Endodermal cell (in vitro differentiated cells): ENCODE data around the gene EXOSC9. TPM values are rescaled to one million over a fixed set of nuclear protein-coding genes. Genes with fewer than 3 reads are reported as not detected.

Experiments used
- DNase-seq: peaks from one replicate; pipeline ENCODE4 v3.0.0-alpha.2; 2017
- H3K27ac ChIP-seq: 2 replicates; pipeline ENCODE4 v1.5.1; 2013; ENCODE audit warnings: mild to moderate bottlenecking, low read depth, low read length, moderate library complexity
- H3K27me3 ChIP-seq: 2 replicates; pipeline ENCODE4 v1.6.1; 2013; ENCODE audit warnings: mild to moderate bottlenecking, low read length, moderate library complexity; ENCODE audit not compliant: insufficient read depth, control insufficient read depth, poor library complexity, severe bottlenecking
- H3K36me3 ChIP-seq: 2 replicates; pipeline ENCODE4 v1.7.0; 2013; ENCODE audit warnings: mild to moderate bottlenecking, low read length, moderate library complexity; ENCODE audit not compliant: control insufficient read depth, insufficient read depth
- H3K4me1 ChIP-seq: one replicate; pipeline ENCODE4 v1.7.0; 2013; ENCODE audit warnings: low read length; ENCODE audit not compliant: control insufficient read depth, insufficient read depth
- H3K4me3 ChIP-seq: 2 replicates; pipeline ENCODE4 v1.5.1; 2013; ENCODE audit warnings: mild to moderate bottlenecking, low read length, moderate library complexity
- H3K9ac ChIP-seq: 2 replicates; pipeline ENCODE4 v1.6.1; 2013; ENCODE audit warnings: mild to moderate bottlenecking, low read length, moderate library complexity; ENCODE audit not compliant: poor library complexity, severe bottlenecking; ENCODE audit errors: extremely low read depth
- H3K9me3 ChIP-seq: 2 replicates; pipeline ENCODE4 v1.6.1; 2013; ENCODE audit warnings: mild to moderate bottlenecking, low read length, moderate library complexity; ENCODE audit not compliant: control insufficient read depth
- H3K27ac Mint-ChIP-seq: 2 replicates; pipeline ENCODE4 v1.8.0; 2020; ENCODE audit warnings: mixed read lengths
- H3K27me3 Mint-ChIP-seq: 2 replicates; pipeline ENCODE4 v1.8.0; 2021; ENCODE audit warnings: mild to moderate bottlenecking, mixed read lengths; ENCODE audit not compliant: insufficient read depth
- H3K36me3 Mint-ChIP-seq: 2 replicates; pipeline ENCODE4 v1.8.0; 2020; ENCODE audit warnings: low read depth, mixed read lengths
- H3K4me1 Mint-ChIP-seq: 2 replicates; pipeline ENCODE4 v1.8.0; 2020; ENCODE audit warnings: mixed read lengths
- H3K4me3 Mint-ChIP-seq: 2 replicates; pipeline ENCODE4 v1.8.0; 2020; ENCODE audit warnings: mild to moderate bottlenecking, moderate library complexity, mixed read lengths
- H3K9me3 Mint-ChIP-seq: 2 replicates; pipeline ENCODE4 v1.8.0; 2020; ENCODE audit warnings: mild to moderate bottlenecking, mixed read lengths
- CTCF ChIP-seq: fragments of 200-600 bp; sonication (generic); conservative IDR thresholded peaks from 2 replicates; pipeline ENCODE4 v1.5.0; 2021; ENCODE audit warnings: antibody characterized with exemption, mild to moderate bottlenecking
- WGBS, 2 experiments: methylation state at CpG; one replicate each; pipeline versions ENCODE4 v1.1.5 to v1.1.7; 2013; ENCODE audit warnings: missing lambda C conversion rate in 2 of 2, mixed read lengths in 1 of 2; ENCODE audit not compliant: insufficient coverage in 1 of 2, insufficient read length in 1 of 2; 5-methylcytosine and 5-hydroxymethylcytosine counted together
- total RNA-seq, 2 donors: library from RNA; stranded (reverse); fragmentation: NEBNext Ultra II Directional in 1 of 2; extraction: Animal tissue kit (Norgen Biotek cat#: 25700) in 1 of 2; gene quantifications; 2 replicates in 1 of 2; 3 replicates in 1 of 2; pipeline ENCODE4 v1.2.1, GENCODE V29; 2021

The EXOSC9 gene
- total RNA-seq, 2 donors from 2014 or later, result 47.9 to 69.0 TPM

- Histone ChIP-seq H3K27me3 (peaks cover 97% of the 10 kb centered on the region), H3K4me3 (peak overlapping the region; percentile 80), H3K27ac (no peak overlapping the region), H3K36me3 (no peaks in the 10 kb centered on the region), H3K9me3 (no peaks in the 10 kb centered on the region), H3K4me1 (no peaks in the 10 kb centered on the region), H3K9ac (peak overlapping the region; percentile 1)
- Mint-ChIP-seq H3K27ac (no peak overlapping the region), H3K27me3 (peaks cover 92% of the 10 kb centered on the region), H3K36me3 (no peaks in the 10 kb centered on the region), H3K4me1 (peaks cover 14% of the 10 kb centered on the region), H3K4me3 (peak overlapping the region; percentile 61), H3K9me3 (no peaks in the 10 kb centered on the region)
- TF ChIP-seq CTCF, result no peak
- no peak for DNase-seq
- WGBS, 2 experiments, result 13 to 46% methylated on average over 3 to 15 of the region's 16 CpGs
Measured at GRCh38 chr4:121765368-121765705, 35.8 kb upstream of the EXOSC9 start.

- 71 to 81% methylated on average over 7 to 9 of the region's 9 CpGs for WGBS, 2 experiments
- DNase-seq, result peak; percentile 60
- Mint-ChIP-seq H3K27ac (no peak overlapping the region), H3K36me3 (no peaks in the 10 kb centered on the region), H3K4me1 (peaks cover 14% of the 10 kb centered on the region), H3K27me3 (peaks cover 94% of the 10 kb centered on the region), H3K9me3 (no peaks in the 10 kb centered on the region), H3K4me3 (peak overlapping the region; percentile 61)
- no peaks in the 10 kb centered on the region for H3K36me3 ChIP-seq
- no peak for TF ChIP-seq CTCF
- H3K9ac ChIP-seq, result no peak overlapping the region
- H3K9me3 ChIP-seq, result no peaks in the 10 kb centered on the region
- no peak overlapping the region for H3K4me3 ChIP-seq
- no peak overlapping the region for H3K27ac ChIP-seq
- H3K27me3 ChIP-seq, result peaks cover 97% of the 10 kb centered on the region
- H3K4me1 ChIP-seq, result no peaks in the 10 kb centered on the region
Measured at GRCh38 chr4:121765971-121766538, 35.1 kb upstream of the EXOSC9 start.

GRCh38 chr4:121767166-121767565 is 34.0 kb upstream of the EXOSC9 start:
- no peak for TF ChIP-seq CTCF

More at GRCh38 chr4:121767166-121767565, 34.0 kb upstream of the EXOSC9 start:
- no peak overlapping the region for H3K27ac Mint-ChIP-seq
- WGBS, 2 experiments, result 90% methylated on average over 4 of the region's 4 CpGs; no CpG with 5 or more reads in 1 of the 2 experiments
- no peak overlapping the region for H3K4me3 Mint-ChIP-seq
- no peak for DNase-seq
- no peaks in the 10 kb centered on the region for H3K9me3 Mint-ChIP-seq
- H3K27me3 Mint-ChIP-seq, result peaks cover 89% of the 10 kb centered on the region
- Histone ChIP-seq H3K4me1 (no peaks in the 10 kb centered on the region), H3K4me3 (no peak overlapping the region), H3K36me3 (no peaks in the 10 kb centered on the region), H3K9me3 (no peaks in the 10 kb centered on the region), H3K9ac (no peak overlapping the region), H3K27ac (no peak overlapping the region), H3K27me3 (peaks cover 87% of the 10 kb centered on the region)
- peaks cover 14% of the 10 kb centered on the region for H3K4me1 Mint-ChIP-seq
- no peaks in the 10 kb centered on the region for H3K36me3 Mint-ChIP-seq
